AG10803 (cell line): ENCODE results near the gene ATG7.
A peak's percentile ranks its signal among the peaks of the same experiment; 100 is the strongest.

Source experiments
- DNase-seq: peaks from one replicate; pipeline ENCODE4 v3.0.0; 2010; ENCODE audit warnings: low read depth
- H3K4me3 ChIP-seq: 2 replicates; pipeline ENCODE4 v1.5.1; 2011; ENCODE audit warnings: mild to moderate bottlenecking, low read length, control low read depth
- TF ChIP-seq, protein P1 (sequence below): conservative IDR thresholded peaks from 2 replicates; pipeline ENCODE4 v1.5.1; 2011; ENCODE audit warnings: mild to moderate bottlenecking, low read length, control low read depth, inconsistent platforms

Gene ATG7

DNA sequence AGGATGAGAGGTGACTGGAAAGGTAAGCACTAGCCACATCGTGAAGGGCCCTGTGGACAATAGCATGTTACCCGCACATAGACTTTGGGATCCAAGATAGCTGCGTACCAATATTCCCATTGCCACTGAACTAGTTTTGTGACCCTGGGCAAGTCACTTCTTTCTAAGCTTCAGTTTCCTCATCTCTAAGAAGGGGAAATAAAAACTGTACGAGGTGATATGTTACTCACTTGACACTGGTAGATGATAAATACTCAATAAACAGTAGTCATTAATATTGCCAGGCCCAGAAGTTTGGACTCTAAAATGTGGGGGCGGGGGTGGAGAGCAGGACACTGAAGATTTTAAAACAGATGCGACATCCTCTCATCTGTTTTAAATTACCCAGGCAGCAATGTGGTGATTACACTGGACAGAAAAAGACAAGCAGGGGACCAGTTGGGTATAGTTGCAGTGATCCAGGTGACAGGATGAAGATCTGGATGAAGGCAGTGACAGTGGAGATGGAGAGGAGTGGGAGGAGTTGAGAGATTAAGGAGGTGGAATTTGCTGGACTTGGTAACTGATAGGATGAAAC, 2.5 kb downstream of the ATG7 start:
- no peak overlapping the region for H3K4me3 ChIP-seq
- DNase-seq, result no peak
- TF ChIP-seq, protein P1, sequence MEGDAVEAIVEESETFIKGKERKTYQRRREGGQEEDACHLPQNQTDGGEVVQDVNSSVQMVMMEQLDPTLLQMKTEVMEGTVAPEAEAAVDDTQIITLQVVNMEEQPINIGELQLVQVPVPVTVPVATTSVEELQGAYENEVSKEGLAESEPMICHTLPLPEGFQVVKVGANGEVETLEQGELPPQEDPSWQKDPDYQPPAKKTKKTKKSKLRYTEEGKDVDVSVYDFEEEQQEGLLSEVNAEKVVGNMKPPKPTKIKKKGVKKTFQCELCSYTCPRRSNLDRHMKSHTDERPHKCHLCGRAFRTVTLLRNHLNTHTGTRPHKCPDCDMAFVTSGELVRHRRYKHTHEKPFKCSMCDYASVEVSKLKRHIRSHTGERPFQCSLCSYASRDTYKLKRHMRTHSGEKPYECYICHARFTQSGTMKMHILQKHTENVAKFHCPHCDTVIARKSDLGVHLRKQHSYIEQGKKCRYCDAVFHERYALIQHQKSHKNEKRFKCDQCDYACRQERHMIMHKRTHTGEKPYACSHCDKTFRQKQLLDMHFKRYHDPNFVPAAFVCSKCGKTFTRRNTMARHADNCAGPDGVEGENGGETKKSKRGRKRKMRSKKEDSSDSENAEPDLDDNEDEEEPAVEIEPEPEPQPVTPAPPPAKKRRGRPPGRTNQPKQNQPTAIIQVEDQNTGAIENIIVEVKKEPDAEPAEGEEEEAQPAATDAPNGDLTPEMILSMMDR, result no peak

DNA sequence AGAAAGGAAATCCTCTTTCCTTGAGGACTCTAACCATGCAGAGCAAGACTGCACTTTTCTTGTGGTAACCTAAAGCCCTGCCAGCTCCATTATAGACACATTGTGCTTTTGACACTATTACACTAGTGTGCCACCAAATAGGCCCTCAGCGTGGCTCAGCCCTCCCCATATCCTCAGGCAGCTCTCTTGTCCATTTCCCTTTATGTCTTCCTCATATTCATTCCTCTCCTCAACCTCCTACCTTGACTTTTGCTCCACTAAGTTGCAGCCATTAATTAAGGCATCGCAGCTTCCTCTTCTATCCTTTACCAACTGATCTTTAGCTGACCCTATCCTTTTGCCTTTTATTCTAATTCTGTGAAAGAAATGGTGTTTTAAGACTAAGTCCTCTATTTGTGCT, 3.7 kb downstream of the ATG7 start:
- no peak for DNase-seq
- no peak overlapping the region for H3K4me3 ChIP-seq
- TF ChIP-seq, protein P1, result no peak

DNA sequence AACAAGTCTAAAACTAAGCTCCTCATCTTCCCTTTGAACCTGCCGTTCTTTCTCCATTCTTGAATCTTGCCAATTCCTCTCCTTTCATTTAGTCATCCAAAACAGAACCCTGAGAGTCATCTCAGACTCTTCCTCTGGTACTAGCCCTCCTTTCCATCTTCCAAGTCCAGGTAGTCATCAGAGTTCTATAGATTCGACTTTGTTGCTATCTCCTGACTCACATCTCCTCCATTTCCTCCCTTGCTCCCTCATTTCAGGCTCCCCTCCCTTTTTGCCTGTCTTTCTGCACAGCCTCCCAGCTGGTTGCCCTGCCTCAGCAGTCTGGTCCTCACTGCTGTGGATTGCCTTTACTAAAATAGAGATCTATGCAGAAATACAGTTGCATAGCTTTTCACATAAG, 4.7 kb downstream of the ATG7 start:
- TF ChIP-seq, protein P1, result no peak

DNA sequence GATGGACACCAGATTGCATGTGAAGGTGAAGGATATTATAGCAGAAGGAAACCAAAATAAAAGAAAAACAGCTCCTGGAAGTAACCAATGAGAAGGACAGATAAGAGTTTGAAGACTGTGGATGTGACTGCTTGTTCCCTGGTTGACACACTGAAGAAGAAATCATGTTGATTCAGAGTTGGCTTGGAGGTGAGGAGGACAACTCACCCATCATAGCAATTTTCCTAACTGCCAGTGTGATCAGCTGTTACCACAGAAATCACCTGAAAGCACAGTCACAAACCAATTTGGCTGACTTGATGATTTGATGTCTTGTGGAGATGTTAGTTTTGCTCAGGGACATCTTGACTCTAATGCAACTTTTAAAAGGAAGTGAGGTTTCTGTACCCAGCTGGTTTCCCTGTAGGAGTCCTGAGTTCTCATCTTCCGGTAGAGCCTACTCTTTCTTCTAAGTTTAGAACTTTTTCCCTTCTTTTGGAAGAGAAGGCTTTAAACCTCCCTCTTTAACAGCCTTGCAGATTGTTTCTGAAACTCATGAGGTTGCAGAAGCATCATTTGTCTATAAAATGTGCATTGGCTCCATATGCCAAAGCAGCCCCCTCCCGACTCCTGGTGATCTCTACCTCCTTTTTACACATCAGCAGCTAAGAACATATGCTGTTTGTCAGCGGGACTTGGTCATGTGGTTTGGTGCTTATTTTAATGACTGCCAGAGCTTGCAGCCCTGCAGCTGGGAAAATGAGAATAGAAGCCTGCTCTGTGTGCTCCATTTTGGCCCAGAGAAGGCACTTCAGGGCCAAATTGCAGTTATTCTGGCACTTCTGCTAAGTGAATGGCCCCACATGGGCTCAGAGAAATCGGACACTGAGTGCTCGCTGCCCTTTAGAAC, 10.3 kb downstream of the ATG7 start:
- DNase-seq, result peak; percentile 49
- no peak overlapping the region; the same call in 1 of the 2 replicates for H3K4me3 ChIP-seq
- TF ChIP-seq, protein P1, result no peak

More for the DNA sequence above, 4.7 kb downstream of the ATG7 start:
- H3K4me3 ChIP-seq, result no peak overlapping the region
- DNase-seq, result no peak

DNA sequence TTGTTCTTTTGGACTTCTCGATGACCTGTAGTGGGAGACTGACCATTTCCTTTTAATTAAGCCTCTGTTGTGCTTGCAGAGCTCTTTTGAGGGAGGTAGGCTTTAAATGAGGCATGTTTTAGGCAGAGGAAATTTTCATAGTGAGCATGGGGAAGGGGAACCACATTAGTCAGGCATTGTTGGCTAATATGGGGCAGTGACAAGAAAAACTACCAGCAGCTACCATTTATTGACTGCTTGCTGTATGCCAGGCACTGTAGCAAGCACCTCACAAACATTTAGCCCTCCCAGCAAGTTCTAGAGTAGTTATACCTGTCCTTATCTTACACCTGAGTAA, 10.9 kb downstream of the ATG7 start:
- no peak overlapping the region; the same call in 1 of the 2 replicates for H3K4me3 ChIP-seq
- TF ChIP-seq, protein P1, result no peak
- no peak for DNase-seq

DNA sequence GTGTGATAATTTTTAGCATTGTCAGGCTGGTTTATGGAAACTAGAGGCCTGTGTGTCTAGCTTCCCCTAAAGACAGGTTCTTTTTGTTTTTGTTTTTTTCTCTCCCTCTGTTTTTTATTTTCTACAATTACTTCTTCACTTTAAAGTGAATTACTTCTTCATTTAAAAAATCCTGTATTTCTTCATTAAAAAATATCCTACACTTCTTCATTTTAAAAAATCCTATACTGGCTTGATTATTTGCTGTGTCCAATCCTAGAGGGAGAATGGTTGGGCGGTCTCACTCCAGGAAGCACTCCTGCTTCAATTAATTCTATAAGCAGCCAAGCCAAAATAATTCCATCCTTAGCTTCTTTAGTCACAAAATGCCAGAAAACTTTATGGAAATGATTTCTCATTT, 11.8 kb downstream of the ATG7 start:
- DNase-seq, result no peak
- H3K4me3 ChIP-seq, result no peak overlapping the region
- TF ChIP-seq, protein P1, result no peak

DNA sequence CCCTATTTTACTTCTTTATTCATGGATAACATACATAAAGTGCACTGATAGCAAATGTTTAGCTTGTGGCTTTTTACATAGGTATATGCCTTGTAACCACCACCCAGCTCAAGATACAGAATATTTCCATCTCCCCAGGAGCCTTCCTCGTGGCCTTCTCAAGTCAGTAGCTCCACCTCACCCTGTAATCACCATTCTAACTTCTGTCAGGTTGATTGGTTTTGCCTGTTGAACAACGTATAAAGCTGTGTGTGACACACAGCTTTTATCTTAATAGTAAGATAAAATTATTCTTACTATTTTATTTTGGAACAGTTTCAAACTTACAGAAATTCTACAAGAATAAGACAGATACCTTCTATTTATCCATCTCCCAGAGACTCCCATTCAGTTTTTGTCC, 13.3 kb downstream of the ATG7 start:
- TF ChIP-seq, protein P1, result no peak
- no peak for DNase-seq
- H3K4me3 ChIP-seq, result no peak overlapping the region
